ENCODE measurements around the gene GIT2. TPM values are rescaled to one million over a fixed set of nuclear protein-coding genes. Genes with fewer than 3 reads are reported as not detected.

Gene GIT2
- total RNA-seq, 2 donors from 2014 or later: 84.9 to 95.9 TPM

Other genes starting within 250 kb of the GIT2 start
- not detected for gene TRPV4, start 163.0 kb downstream of the GIT2 start, total RNA-seq
- 10 to 100 TPM; 28.3 to 29.4 TPM for gene GLTP, start 115.8 kb downstream of the GIT2 start, total RNA-seq
- gene TCHP, start 96.1 kb downstream of the GIT2 start, total RNA-seq: 10 to 100 TPM; 17.6 to 18.7 TPM
- 10 to 100 TPM; 78.8 to 87.5 TPM for gene ANKRD13A, start 3.1 kb upstream of the GIT2 start, total RNA-seq
- 10 to 100 TPM; 12.7 to 20.2 TPM for gene C12orf76, start 52.2 kb upstream of the GIT2 start, total RNA-seq
- under 1 TPM; 0.42 to 0.86 TPM for gene IFT81, start 128.0 kb upstream of the GIT2 start, total RNA-seq

Measured in T-helper 17 cell (primary cell).